HG03457 (cell line): ENCODE measurements around the gene ACSM2B.
"Not testable (repeated sequence)": the region's sequence is repeated elsewhere in the genome, so short reads cannot be mapped to it uniquely, and the experiment has no call there.

Source experiments
- ATAC-seq: cut with Tn5 transposase; IDR thresholded peaks from one replicate; pipeline ENCODE4 v1.9.1; 2021; ENCODE audit warnings: moderate number of reproducible peaks; ENCODE audit not compliant: unreplicated experiment

Gene ACSM2B

GRCh38 chr16:20598832-20599469 lies 22.8 kb upstream of the ACSM2B start:
- ATAC-seq = no peak

- ATAC-seq = not testable (repeated sequence)
Measured at GRCh38 chr16:20595694-20596093, 19.5 kb upstream of the ACSM2B start.

- not testable (repeated sequence) for ATAC-seq
Measured at GRCh38 chr16:20595068-20595467, 18.9 kb upstream of the ACSM2B start.

GRCh38 chr16:20592780-20593179 lies 16.6 kb upstream of the ACSM2B start:
- not testable (repeated sequence) for ATAC-seq

- ATAC-seq = not testable (repeated sequence)
Measured at GRCh38 chr16:20589486-20589885, 13.3 kb upstream of the ACSM2B start.

GRCh38 chr16:20587645-20588074 lies 11.5 kb upstream of the ACSM2B start:
- ATAC-seq = not testable (repeated sequence)

GRCh38 chr16:20586716-20587115 lies 10.5 kb upstream of the ACSM2B start:
- ATAC-seq = not testable (repeated sequence)

- not testable (repeated sequence) for ATAC-seq
Measured at GRCh38 chr16:20586112-20586511, 9.9 kb upstream of the ACSM2B start.

- not testable (repeated sequence) for ATAC-seq
Measured at GRCh38 chr16:20580487-20581259, 4.5 kb upstream of the ACSM2B start.

- not testable (repeated sequence) for ATAC-seq
Measured at GRCh38 chr16:20578091-20578490, 1.9 kb upstream of the ACSM2B start.

GRCh38 chr16:20569117-20569651 lies 7.0 kb downstream of the ACSM2B start:
- not testable (repeated sequence) for ATAC-seq

GRCh38 chr16:20568404-20568803 lies 7.8 kb downstream of the ACSM2B start:
- ATAC-seq = no peak

- no peak for ATAC-seq
Measured at GRCh38 chr16:20566864-20567263, 9.3 kb downstream of the ACSM2B start.

GRCh38 chr16:20565334-20565733 lies 10.8 kb downstream of the ACSM2B start:
- not testable (repeated sequence) for ATAC-seq

- ATAC-seq = not testable (repeated sequence)
Measured at GRCh38 chr16:20564218-20564617, 11.9 kb downstream of the ACSM2B start.

- ATAC-seq = not testable (repeated sequence)
Measured at GRCh38 chr16:20555628-20556027, 20.5 kb downstream of the ACSM2B start.

- ATAC-seq = not testable (repeated sequence)
Measured at GRCh38 chr16:20554689-20555088, 21.5 kb downstream of the ACSM2B start.

- ATAC-seq = not testable (repeated sequence)
Measured at GRCh38 chr16:20553493-20553892, 22.7 kb downstream of the ACSM2B start.

GRCh38 chr16:20546951-20547350 lies 29.2 kb downstream of the ACSM2B start:
- ATAC-seq = not testable (repeated sequence)

- ATAC-seq = not testable (repeated sequence)
Measured at GRCh38 chr16:20546278-20546853, 29.8 kb downstream of the ACSM2B start.

GRCh38 chr16:20540603-20541316 lies 35.4 kb downstream of the ACSM2B start:
- ATAC-seq = not testable (repeated sequence)
